PC-9 (cell line): ENCODE results near the gene PARD6B.

ENCODE experiments used
- CTCF ChIP-seq: fragments of 200-600 bp; sonication (generic); conservative IDR thresholded peaks from 2 replicates; pipeline ENCODE4 v1.6.1; 2017; ENCODE audit warnings: mixed run types, antibody characterized with exemption, mild to moderate bottlenecking, moderate library complexity
- EZH2 ChIP-seq: fragments of 200-600 bp; sonication (generic); IDR thresholded peaks from 2 replicates; pipeline ENCODE4 v1.8.0; 2017; ENCODE audit warnings: antibody characterized with exemption, low read depth

GRCh38 chr20:50737352-50737751, 6.0 kb downstream of the PARD6B start:
- no peak for TF ChIP-seq CTCF
- no peak for TF ChIP-seq EZH2
